ENCODE results near the gene RRAD.
A peak's percentile ranks its signal among the peaks of the same experiment; 100 is the strongest.

RRAD gene

DNA sequence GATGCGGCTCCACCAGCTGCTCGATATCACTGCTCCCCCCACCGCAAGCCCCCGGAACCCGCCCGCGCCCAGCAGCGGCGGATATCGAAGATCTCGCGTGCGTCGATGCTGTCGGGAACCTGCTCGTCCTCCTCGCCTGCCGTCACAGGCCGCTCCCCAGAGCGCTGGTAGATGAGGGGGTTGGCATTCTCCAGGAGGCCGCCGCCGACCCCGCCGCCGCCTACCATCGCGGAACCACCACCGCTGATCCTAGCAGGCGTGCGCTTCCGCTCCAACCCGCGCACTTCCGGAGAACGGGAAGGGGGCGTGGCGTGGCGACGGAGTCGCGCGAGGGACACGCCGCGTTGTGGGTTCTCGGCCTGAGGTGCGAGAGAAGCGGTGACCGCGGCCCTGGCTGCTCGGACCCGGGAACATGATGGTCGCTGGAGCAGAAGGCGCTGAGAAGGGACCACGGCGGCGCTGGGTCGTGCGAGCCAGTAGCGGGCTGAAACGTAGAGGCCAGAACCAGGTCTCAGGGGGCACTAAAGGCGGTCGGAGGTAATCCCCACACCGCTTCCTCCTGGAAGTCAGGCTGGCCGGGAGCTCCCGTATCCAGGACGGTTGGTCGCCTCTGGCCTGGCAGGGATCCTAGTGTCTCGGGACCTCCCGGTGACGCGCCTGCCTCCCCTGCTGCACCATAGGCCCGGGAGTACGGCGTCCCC lies 9.0 kb upstream of the RRAD start, which contains the start of gene CIAO2B (continued):
- TF ChIP-seq, protein P1, sequence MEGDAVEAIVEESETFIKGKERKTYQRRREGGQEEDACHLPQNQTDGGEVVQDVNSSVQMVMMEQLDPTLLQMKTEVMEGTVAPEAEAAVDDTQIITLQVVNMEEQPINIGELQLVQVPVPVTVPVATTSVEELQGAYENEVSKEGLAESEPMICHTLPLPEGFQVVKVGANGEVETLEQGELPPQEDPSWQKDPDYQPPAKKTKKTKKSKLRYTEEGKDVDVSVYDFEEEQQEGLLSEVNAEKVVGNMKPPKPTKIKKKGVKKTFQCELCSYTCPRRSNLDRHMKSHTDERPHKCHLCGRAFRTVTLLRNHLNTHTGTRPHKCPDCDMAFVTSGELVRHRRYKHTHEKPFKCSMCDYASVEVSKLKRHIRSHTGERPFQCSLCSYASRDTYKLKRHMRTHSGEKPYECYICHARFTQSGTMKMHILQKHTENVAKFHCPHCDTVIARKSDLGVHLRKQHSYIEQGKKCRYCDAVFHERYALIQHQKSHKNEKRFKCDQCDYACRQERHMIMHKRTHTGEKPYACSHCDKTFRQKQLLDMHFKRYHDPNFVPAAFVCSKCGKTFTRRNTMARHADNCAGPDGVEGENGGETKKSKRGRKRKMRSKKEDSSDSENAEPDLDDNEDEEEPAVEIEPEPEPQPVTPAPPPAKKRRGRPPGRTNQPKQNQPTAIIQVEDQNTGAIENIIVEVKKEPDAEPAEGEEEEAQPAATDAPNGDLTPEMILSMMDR (tag by site-specific recombination; IDR thresholded peaks at IDR 0.05): no peak
- TF ChIP-seq PATZ1 (tag by site-specific recombination; IDR thresholded peaks at IDR 0.05) (peak; percentile 74), KLF8 (tag by site-specific recombination; IDR thresholded peaks at IDR 0.05) (peak; percentile 54; the same call in 1 of the 2 replicates), ZNF223 (tag by site-specific recombination; IDR thresholded peaks at IDR 0.05) (no peak), ZNF76 (tag by site-specific recombination; IDR thresholded peaks at IDR 0.05; ENCODE audit: borderline replicate concordance, low read depth) (0 out of 2 replicates have a peak, but pooled peaks have one; percentile 32), ZNF501 (tag by site-specific recombination; IDR thresholded peaks at IDR 0.05) (peak; percentile 70; the same call in 1 of the 2 replicates), ZNF366 (tag by site-specific recombination; conservative IDR thresholded peaks at IDR 0.05) (no peak), ZNF629 (tag by site-specific recombination; IDR thresholded peaks at IDR 0.05) (peak; percentile 52), ZBTB26 (tag by site-specific recombination; optimal IDR thresholded peaks at IDR 0.05) (peak; percentile 91), OVOL3 (tag by site-specific recombination; IDR thresholded peaks at IDR 0.05) (peak; percentile 91), ZNF548 (tag by site-specific recombination; IDR thresholded peaks at IDR 0.05) (no peak), ZNF341 (tag by site-specific recombination; IDR thresholded peaks at IDR 0.05; ENCODE audit: low read depth) (peak; percentile 68), PRDM1 (tag by site-specific recombination; IDR thresholded peaks at IDR 0.05) (no peak), ZNF530 (tag by site-specific recombination; IDR thresholded peaks at IDR 0.05; ENCODE audit: low read depth) (no peak), ZNF239 (tag by site-specific recombination; IDR thresholded peaks at IDR 0.05) (no peak), REST (tag by site-specific recombination; IDR thresholded peaks at IDR 0.05) (no peak), ZXDB (tag by site-specific recombination; IDR thresholded peaks at IDR 0.05) (peak; percentile 86), SETDB1 (IDR thresholded peaks at IDR 0.05; ENCODE audit: insufficient read length, low read length) (no peak), ZEB2 (tag by site-specific recombination; IDR thresholded peaks at IDR 0.05) (peak; percentile 53; the same call in 1 of the 2 replicates), KLF9 (tag by site-specific recombination; IDR thresholded peaks at IDR 0.05; ENCODE audit: low read depth) (peak; percentile 99), ZNF549 (tag by site-specific recombination; IDR thresholded peaks at IDR 0.05) (no peak), SP2 (tag by site-specific recombination; IDR thresholded peaks at IDR 0.05) (peak; percentile 77), ZBTB7A (tag by site-specific recombination; IDR thresholded peaks at IDR 0.05; ENCODE audit: low read depth) (0 out of 2 replicates have a peak, but pooled peaks have one; percentile 46), KLF1 (tag by site-specific recombination; IDR thresholded peaks at IDR 0.05) (peak; percentile 54; the same call in 1 of the 2 replicates), FEZF1 (tag by site-specific recombination; IDR thresholded peaks at IDR 0.05) (no peak), SP7 (tag by site-specific recombination; IDR thresholded peaks at IDR 0.05) (peak; percentile 73), ZNF214 (tag by site-specific recombination; IDR thresholded peaks at IDR 0.05; ENCODE audit: borderline replicate concordance) (no peak), KLF16 (tag by site-specific recombination; IDR thresholded peaks at IDR 0.05) (peak; percentile 97), ZNF391 (tag by site-specific recombination; IDR thresholded peaks at IDR 0.05; ENCODE audit: borderline replicate concordance, low read depth) (peak; percentile 39; the same call in 1 of the 2 replicates), ZNF302 (tag by site-specific recombination; IDR thresholded peaks at IDR 0.05; ENCODE audit: low read depth) (no peak)
- TF ChIP-seq, protein P2, sequence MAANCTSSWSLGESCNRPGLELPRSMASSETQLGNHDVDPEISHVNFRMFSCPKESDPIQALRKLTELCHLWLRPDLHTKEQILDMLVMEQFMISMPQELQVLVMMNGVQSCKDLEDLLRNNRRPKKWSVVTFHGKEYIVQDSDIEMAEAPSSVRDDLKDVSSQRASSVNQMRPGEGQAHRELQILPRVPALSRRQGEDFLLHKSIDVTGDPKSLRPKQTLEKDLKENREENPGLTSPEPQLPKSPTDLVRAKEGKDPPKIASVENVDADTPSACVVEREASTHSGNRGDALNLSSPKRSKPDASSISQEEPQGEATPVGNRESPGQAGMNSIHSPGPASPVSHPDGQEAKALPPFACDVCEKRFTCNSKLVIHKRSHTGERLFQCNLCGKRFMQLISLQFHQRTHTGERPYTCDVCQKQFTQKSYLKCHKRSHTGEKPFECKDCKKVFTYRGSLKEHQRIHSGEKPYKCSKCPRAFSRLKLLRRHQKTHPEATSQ (tag by site-specific recombination; IDR thresholded peaks at IDR 0.05): 0 out of 2 replicates have a peak, but pooled peaks have one; percentile 20

Data from HEK293 (cell line).